Measurements from ENCODE around the gene ZFP62. TPM values are rescaled to one million over a fixed set of nuclear protein-coding genes. Genes with fewer than 3 reads are reported as not detected.

Gene ZFP62
- total and polyA plus RNA-seq, 2 of the 4 experiments (the other 2 are of a cell fraction), result 8.2 to 20.3 TPM

- TF ChIP-seq NFE2L2 (IDR thresholded peaks at IDR 0.05; ENCODE audit: low read depth, low read length) (no peak), CEBPB (IDR thresholded peaks at IDR 0.05; ENCODE audit: low read depth, low read length) (no peak)
Observed at GRCh38 chr5:180810210-180810958, 50.7 kb downstream of the ZFP62 start (continued).

GRCh38 chr5:180809403-180810209, 51.5 kb downstream of the ZFP62 start:
- Histone ChIP-seq H3K79me1 (ENCODE audit: low read depth in 1 of 2, low read length in 2 of 2) (peaks cover 35 to 50% of the 10 kb centered on the region in 2 experiments), H2AFZ (replicated peaks; ENCODE audit: low read length, poor library complexity) (peak overlapping the region; percentile 100), H2AK9ac (replicated peaks; ENCODE audit: low read depth, low read length, poor library complexity) (peak overlapping the region; percentile 85), H3K9me1 (ENCODE audit: insufficient read depth, low read length) (peaks cover 17% of the 10 kb centered on the region), H4K91ac (ENCODE audit: insufficient read depth, low read depth, low read length) (peak overlapping the region; percentile 77), H3K4me2 (ENCODE audit: low read depth, low read length) (peak overlapping the region; percentile 86), H3K27ac (ENCODE audit: insufficient read depth, low read length) (peak overlapping the region; percentile 99), H4K8ac (ENCODE audit: low read depth in 2 of 2, low read length in 2 of 2) (peak overlapping the region; percentile 95 to 98), H4K20me1 (ENCODE audit: insufficient read depth, low read length) (no peaks in the 10 kb centered on the region), H2BK15ac (ENCODE audit: low read depth, low read length) (no peak overlapping the region; the same call in 2 of the 3 replicates), H2BK20ac (ENCODE audit: low read depth, low read length) (no peak overlapping the region), H3K9ac (ENCODE audit: low read depth, low read length) (peak overlapping the region; percentile 96), H2AK5ac (ENCODE audit: low read depth, low read length) (peak overlapping the region; percentile 59; the same call in 1 of the 2 replicates), H2BK5ac (ENCODE audit: low read depth, low read length, poor library complexity, severe bottlenecking) (peak overlapping the region; percentile 99), H3K4ac (ENCODE audit: low read depth, low read length) (peak overlapping the region; percentile 95), H3K4me1 (ENCODE audit: control insufficient read depth, insufficient read depth, low read length) (peaks cover 10% of the 10 kb centered on the region), H2BK120ac (ENCODE audit: low read depth, low read length) (peak overlapping the region; percentile 95), H3K23ac (ENCODE audit: low read depth, low read length) (peak overlapping the region; percentile 80; the same call in 1 of the 2 replicates), H3K36me3 (ENCODE audit: control insufficient read depth, insufficient read depth, low read length) (peaks cover 7% of the 10 kb centered on the region; the same call in 1 of the 2 replicates), H3K27me3 (ENCODE audit: control insufficient read depth, insufficient read depth, low read length) (no peaks in the 10 kb centered on the region), H3K56ac (ENCODE audit: extremely low read depth, insufficient read depth, low read length) (peak overlapping the region; percentile 72), H3K14ac (replicated peaks; ENCODE audit: low read depth, low read length) (peak overlapping the region; percentile 83), H3K4me3 (ENCODE audit: insufficient read depth, low read depth, low read length) (peak overlapping the region; percentile 84), H4K5ac (ENCODE audit: low read depth, low read length) (peak overlapping the region; percentile 71), H3K18ac (ENCODE audit: low read depth, low read length) (peak overlapping the region; percentile 86), H3K9me3 (ENCODE audit: control insufficient read depth, insufficient read depth, low read length) (no peaks in the 10 kb centered on the region)
- 5% methylated on average over 20 of the region's 40 CpGs; no CpG with 5 or more reads in 1 of the 2 experiments for WGBS, 2 experiments (ENCODE audit: extremely low coverage in 2 of 2, insufficient read length in 1 of 2)
- BruUV-seq (replicated peaks), result no TSS peak
- TF ChIP-seq USF2 (IDR thresholded peaks at IDR 0.05; ENCODE audit: low read depth, low read length) (peak; percentile 77), BHLHE40 (IDR thresholded peaks at IDR 0.05; ENCODE audit: low read depth, low read length) (0 out of 2 replicates have a peak, but pooled peaks have one; percentile 16), FOS (IDR thresholded peaks at IDR 0.05; ENCODE audit: low read depth, low read length) (no peak), NFE2L2 (IDR thresholded peaks at IDR 0.05; ENCODE audit: low read depth, low read length) (no peak)
- ATAC-seq (ENCODE audit: low read depth) (peak; percentile 85), DNase-seq (peak; percentile 88)
- ChIA-PET CTCF (no interaction called here), POLR2A (ENCODE audit: unreplicated experiment) (interaction anchor here (0.7 to 1.0 kb wide), 2 partner anchors 9 to 435 kb away, joined by 3 to 4 read pairs; no protein-coding TSS in a partner anchor)
- in situ Hi-C loops (cut with MboI; ENCODE audit: low sequenced_read_pairs) (loop anchor here (10.0 kb wide), 2 partner anchors 375 to 445 kb away; no protein-coding TSS in a partner anchor), dilution Hi-C loops (cut with HindIII; ENCODE audit: low sequenced_read_pairs, unreplicated experiment) (no loop called here), intact Hi-C loops (cut with micrococcal nuclease) (loop anchor here (1.0 kb wide), 1 partner anchor 22 kb away; no protein-coding TSS in a partner anchor)

Data from IMR-90 (cell line).